SK-N-SH (cell line): ENCODE results near the gene NEK3. TPM values are rescaled to one million over a fixed set of nuclear protein-coding genes. Genes with fewer than 3 reads are reported as not detected.

ENCODE experiments used
- CTCF ChIA-PET: fragments of 300-600, 350-600 bp; formaldehyde crosslinking; extraction: SDS; loops from one replicate; lab custom pipeline; 2021; lab: Yijun Ruan, JAX
- POLR2A ChIA-PET: fragments of 350-600 bp; sonication (Branson Sonifier 250); formaldehyde crosslinking; extraction: SDS; loops from one replicate; lab custom pipeline; 2020; ENCODE audit warnings: antibody characterized with exemption, inconsistent platforms; lab: Yijun Ruan, JAX
- DNase-seq: peaks from one replicate; pipeline ENCODE4 v3.0.0; 2012
- H2AFZ ChIP-seq: fragments of 200-600 bp; sonication (generic); 2 replicates; pipeline ENCODE4 v1.8.1; 2016; ENCODE audit warnings: antibody characterized with exemption, mild to moderate bottlenecking, low read depth
- H3F3A ChIP-seq: fragments of 200-600 bp; sonication (generic); replicated peaks from 2 replicates; pipeline ENCODE3; 2016; ENCODE audit warnings: antibody characterized with exemption, mild to moderate bottlenecking; ENCODE audit not compliant: insufficient read depth
- H3K27ac ChIP-seq, 2 experiments: fragments of 200-500 bp in 1 of 2; fragments of 200-600 bp in 1 of 2; sonication (Bioruptor generic) in 1 of 2; sonication (generic), shearing (Covaris generic) in 1 of 2; 2 replicates each; pipeline versions ENCODE4 v1.5.1 to v1.6.1; 2014 to 2016; ENCODE audit warnings: low read depth in 2 of 2, inconsistent platforms in 1 of 2, low read length in 1 of 2, mild to moderate bottlenecking in 1 of 2, mixed read lengths in 1 of 2
- H3K27me3 ChIP-seq: fragments of 200-600 bp; sonication (generic), shearing (Covaris generic); 2 replicates; pipeline ENCODE4 v1.6.1; 2016; ENCODE audit warnings: mixed run types; ENCODE audit not compliant: insufficient read depth
- H3K36me3 ChIP-seq, 2 experiments: fragments of 200-500 bp in 1 of 2; fragments of 200-600 bp in 1 of 2; sonication (Bioruptor generic) in 1 of 2; sonication (generic) in 1 of 2; replicated peaks in 1 of 2; 2 replicates each; pipeline versions ENCODE3 to v1.5.1; 2014 to 2016; ENCODE audit warnings: low read length in 1 of 2, mild to moderate bottlenecking in 1 of 2; ENCODE audit not compliant: insufficient read depth in 2 of 2, control insufficient read depth in 1 of 2
- H3K4me1 ChIP-seq, 2 experiments: fragments of 200-500 bp in 1 of 2; fragments of 200-600 bp in 1 of 2; sonication (Bioruptor generic) in 1 of 2; sonication (generic), shearing (Covaris generic) in 1 of 2; 2 replicates each; pipeline versions ENCODE4 v1.5.1 to v1.6.1; 2014 to 2016; ENCODE audit warnings: low read depth in 1 of 2, low read length in 1 of 2, mixed run types in 1 of 2; ENCODE audit not compliant: insufficient read depth in 2 of 2, control insufficient read depth in 1 of 2
- H3K4me2 ChIP-seq: fragments of 200-600 bp; sonication (generic), shearing (Covaris generic); 2 replicates; pipeline ENCODE4 v1.6.1; 2017; ENCODE audit warnings: mixed run types
- H3K4me3 ChIP-seq, 2 experiments: fragments of 200-500 bp in 1 of 2; fragments of 200-600 bp in 1 of 2; sonication (Bioruptor generic) in 1 of 2; sonication (generic), shearing (Covaris generic) in 1 of 2; 2 replicates each; pipeline versions ENCODE4 v1.5.1 to v1.8.1; 2014 to 2016; ENCODE audit warnings: low read depth in 2 of 2, inconsistent platforms in 1 of 2, low read length in 1 of 2, mild to moderate bottlenecking in 1 of 2, mixed read lengths in 1 of 2, moderate library complexity in 1 of 2
- H3K79me2 ChIP-seq: fragments of 200-600 bp; sonication (generic); 2 replicates; pipeline ENCODE4 v1.8.1; 2017; ENCODE audit warnings: mild to moderate bottlenecking; ENCODE audit not compliant: insufficient read depth
- H3K9ac ChIP-seq: fragments of 200-600 bp; sonication (generic); 2 replicates; pipeline ENCODE4 v1.6.1; 2017; ENCODE audit warnings: mixed run types
- H3K9me2 ChIP-seq: fragments of 200-600 bp; sonication (generic); 2 replicates; pipeline ENCODE4 v1.6.1; 2017; ENCODE audit warnings: mixed run types
- H3K9me3 ChIP-seq: fragments of 200-600 bp; sonication (generic); 2 replicates; pipeline ENCODE4 v1.6.1; 2017; ENCODE audit warnings: mixed run types, mild to moderate bottlenecking, moderate library complexity
- H4K20me1 ChIP-seq: fragments of 200-600 bp; sonication (generic); 2 replicates; pipeline ENCODE4 v1.6.1; 2017; ENCODE audit warnings: mild to moderate bottlenecking, mixed run types; ENCODE audit not compliant: insufficient read depth
- EZH2phosphoT487 ChIP-seq: fragments of 200-600 bp; sonication (generic); IDR thresholded peaks from 2 replicates; pipeline ENCODE4 v1.6.1; 2017; ENCODE audit warnings: low read depth, mixed run types, mild to moderate bottlenecking, antibody characterized with exemption, moderate library complexity, borderline replicate concordance
- GATA2 ChIP-seq: sonication (generic); formaldehyde crosslinking; IDR thresholded peaks from 2 replicates; pipeline ENCODE4 v1.5.0; 2020; ENCODE audit warnings: mild to moderate bottlenecking, missing genetic modification reagents
- MAX ChIP-seq: IDR thresholded peaks from 2 replicates; pipeline ENCODE4 v1.4.0; 2012; ENCODE audit warnings: low read depth
- NRF1 ChIP-seq: IDR thresholded peaks from 2 replicates; pipeline ENCODE4 v1.6.1; 2012; ENCODE audit warnings: low read depth, mild to moderate bottlenecking, low read length
- RAD21 ChIP-seq: IDR thresholded peaks from 2 replicates; pipeline ENCODE4 v1.6.1; 2012; ENCODE audit warnings: mild to moderate bottlenecking, low read length
- RCOR1 ChIP-seq: fragments of 150-350 bp; IDR thresholded peaks from 2 replicates; pipeline ENCODE4 v1.6.1; 2017; ENCODE audit warnings: antibody characterized with exemption, low read length
- SMC3 ChIP-seq: IDR thresholded peaks from 2 replicates; pipeline ENCODE4 v1.6.1; 2012; ENCODE audit warnings: low read depth, low read length, improper control_type of control experiment
- TCF12 ChIP-seq: IDR thresholded peaks from 2 replicates; pipeline ENCODE4 v1.4.0; 2012
- WGBS: methylation state at CpG from one replicate; pipeline ENCODE4 v1.1.6; 2017; ENCODE audit warnings: low lambda C conversion rate; 5-methylcytosine and 5-hydroxymethylcytosine counted together
- polyA plus RNA-seq, 3 experiments: library from polyadenylated mRNA; depleted of rRNA; stranded (reverse); fragments of >200 nt; gene quantifications; 2 replicates each; pipeline ENCODE4 v1.2.3, GENCODE V29; 2012
- TF ChIP-seq, protein P1 (sequence below): IDR thresholded peaks from 2 replicates; pipeline ENCODE4; 2012
- TF ChIP-seq, protein P2 (sequence below): IDR thresholded peaks from 2 replicates; pipeline ENCODE4 v1.6.1; 2012; ENCODE audit warnings: mild to moderate bottlenecking, low read depth, low read length, moderate library complexity

Gene NEK3
- polyA plus RNA-seq, 1 of the 3 experiments (the other 2 are of a cell fraction): 12.7 TPM

- H3K79me2 ChIP-seq: no peaks in the 10 kb centered on the region
- H3K9me3 ChIP-seq: no peaks in the 10 kb centered on the region
- TF ChIP-seq EZH2phosphoT487 (no peak), NRF1 (no peak), GATA2 (CRISPR knock-in tag) (no peak), RCOR1 (no peak), SMC3 (no peak), MAX (no peak), RAD21 (no peak)
- TF ChIP-seq, protein P1, sequence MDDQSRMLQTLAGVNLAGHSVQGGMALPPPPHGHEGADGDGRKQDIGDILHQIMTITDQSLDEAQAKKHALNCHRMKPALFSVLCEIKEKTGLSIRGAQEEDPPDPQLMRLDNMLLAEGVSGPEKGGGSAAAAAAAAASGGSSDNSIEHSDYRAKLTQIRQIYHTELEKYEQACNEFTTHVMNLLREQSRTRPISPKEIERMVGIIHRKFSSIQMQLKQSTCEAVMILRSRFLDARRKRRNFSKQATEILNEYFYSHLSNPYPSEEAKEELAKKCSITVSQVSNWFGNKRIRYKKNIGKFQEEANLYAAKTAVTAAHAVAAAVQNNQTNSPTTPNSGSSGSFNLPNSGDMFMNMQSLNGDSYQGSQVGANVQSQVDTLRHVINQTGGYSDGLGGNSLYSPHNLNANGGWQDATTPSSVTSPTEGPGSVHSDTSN: no peak
- TF ChIP-seq, protein P2, sequence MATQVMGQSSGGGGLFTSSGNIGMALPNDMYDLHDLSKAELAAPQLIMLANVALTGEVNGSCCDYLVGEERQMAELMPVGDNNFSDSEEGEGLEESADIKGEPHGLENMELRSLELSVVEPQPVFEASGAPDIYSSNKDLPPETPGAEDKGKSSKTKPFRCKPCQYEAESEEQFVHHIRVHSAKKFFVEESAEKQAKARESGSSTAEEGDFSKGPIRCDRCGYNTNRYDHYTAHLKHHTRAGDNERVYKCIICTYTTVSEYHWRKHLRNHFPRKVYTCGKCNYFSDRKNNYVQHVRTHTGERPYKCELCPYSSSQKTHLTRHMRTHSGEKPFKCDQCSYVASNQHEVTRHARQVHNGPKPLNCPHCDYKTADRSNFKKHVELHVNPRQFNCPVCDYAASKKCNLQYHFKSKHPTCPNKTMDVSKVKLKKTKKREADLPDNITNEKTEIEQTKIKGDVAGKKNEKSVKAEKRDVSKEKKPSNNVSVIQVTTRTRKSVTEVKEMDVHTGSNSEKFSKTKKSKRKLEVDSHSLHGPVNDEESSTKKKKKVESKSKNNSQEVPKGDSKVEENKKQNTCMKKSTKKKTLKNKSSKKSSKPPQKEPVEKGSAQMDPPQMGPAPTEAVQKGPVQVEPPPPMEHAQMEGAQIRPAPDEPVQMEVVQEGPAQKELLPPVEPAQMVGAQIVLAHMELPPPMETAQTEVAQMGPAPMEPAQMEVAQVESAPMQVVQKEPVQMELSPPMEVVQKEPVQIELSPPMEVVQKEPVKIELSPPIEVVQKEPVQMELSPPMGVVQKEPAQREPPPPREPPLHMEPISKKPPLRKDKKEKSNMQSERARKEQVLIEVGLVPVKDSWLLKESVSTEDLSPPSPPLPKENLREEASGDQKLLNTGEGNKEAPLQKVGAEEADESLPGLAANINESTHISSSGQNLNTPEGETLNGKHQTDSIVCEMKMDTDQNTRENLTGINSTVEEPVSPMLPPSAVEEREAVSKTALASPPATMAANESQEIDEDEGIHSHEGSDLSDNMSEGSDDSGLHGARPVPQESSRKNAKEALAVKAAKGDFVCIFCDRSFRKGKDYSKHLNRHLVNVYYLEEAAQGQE: no peak
- DNase-seq: no peak
- ChIA-PET CTCF (interaction anchor here (0.7 to 1.9 kb wide), 3 partner anchors 15 to 65 kb away, joined by 3 to 10 read pairs (median 4); no protein-coding TSS in a partner anchor), POLR2A (no interaction called here)
- H3K9ac ChIP-seq: no peak overlapping the region
- no peaks in the 10 kb centered on the region for H4K20me1 ChIP-seq
- H3K9me2 ChIP-seq: no peaks in the 10 kb centered on the region
- H3K4me2 ChIP-seq: no peak overlapping the region
- no peak overlapping the region for H3K27ac ChIP-seq
- H3K4me3 ChIP-seq: no peak overlapping the region
- H3K36me3 ChIP-seq: no peaks in the 10 kb centered on the region
- H3K27me3 ChIP-seq: no peaks in the 10 kb centered on the region; the same call in 1 of the 2 replicates
- H2AFZ ChIP-seq: no peak overlapping the region
- 11% methylated on average over 1 of the region's 1 CpG for WGBS
- no peaks in the 10 kb centered on the region for H3K4me1 ChIP-seq
- H3F3A ChIP-seq: no peaks in the 10 kb centered on the region
Measured at GRCh38 chr13:52112591-52112990, 46.8 kb downstream of the NEK3 start.

GRCh38 chr13:52109116-52109670 lies 50.2 kb downstream of the NEK3 start:
- 66% methylated on average over 1 of the region's 1 CpG for WGBS
- Histone ChIP-seq H3K27ac (no peak overlapping the region), H3K27me3 (no peaks in the 10 kb centered on the region; the same call in 1 of the 2 replicates), H3K4me2 (no peak overlapping the region), H3K9ac (no peak overlapping the region), H4K20me1 (no peaks in the 10 kb centered on the region), H3K79me2 (no peaks in the 10 kb centered on the region), H3F3A (no peaks in the 10 kb centered on the region), H3K9me2 (no peaks in the 10 kb centered on the region), H3K4me3 (no peak overlapping the region), H3K36me3 (no peaks in the 10 kb centered on the region), H3K4me1 (no peaks in the 10 kb centered on the region), H2AFZ (no peak overlapping the region), H3K9me3 (no peaks in the 10 kb centered on the region)
- ChIA-PET CTCF (no interaction called here), POLR2A (no interaction called here)
- TF ChIP-seq TCF12: no peak
- no peak for DNase-seq
